ENCODE data around the gene ZNF689.

Gene ZNF689

DNA sequence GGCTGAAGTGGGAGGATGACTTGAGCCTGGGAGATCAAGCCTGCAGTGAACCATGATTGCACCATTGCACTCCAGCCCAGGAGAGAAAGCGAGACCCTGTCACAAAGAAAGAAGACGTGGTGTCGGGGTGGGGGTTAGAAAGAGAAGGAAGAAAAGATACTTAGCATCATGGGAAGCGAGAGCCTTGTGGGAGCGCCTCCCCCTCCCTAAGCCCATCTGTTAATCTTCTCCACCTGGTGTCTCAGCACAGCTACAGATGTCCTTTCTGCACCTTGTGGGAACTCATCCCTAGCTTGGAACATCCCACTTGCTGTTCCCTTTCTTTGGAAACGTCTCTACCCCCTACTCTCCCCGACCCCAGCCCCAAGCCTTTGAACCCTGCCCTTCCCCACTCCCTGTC, 44.7 kb downstream of the ZNF689 start:
- DNase-seq (ENCODE audit: low read depth in 3 of 3) = no peak

DNA sequence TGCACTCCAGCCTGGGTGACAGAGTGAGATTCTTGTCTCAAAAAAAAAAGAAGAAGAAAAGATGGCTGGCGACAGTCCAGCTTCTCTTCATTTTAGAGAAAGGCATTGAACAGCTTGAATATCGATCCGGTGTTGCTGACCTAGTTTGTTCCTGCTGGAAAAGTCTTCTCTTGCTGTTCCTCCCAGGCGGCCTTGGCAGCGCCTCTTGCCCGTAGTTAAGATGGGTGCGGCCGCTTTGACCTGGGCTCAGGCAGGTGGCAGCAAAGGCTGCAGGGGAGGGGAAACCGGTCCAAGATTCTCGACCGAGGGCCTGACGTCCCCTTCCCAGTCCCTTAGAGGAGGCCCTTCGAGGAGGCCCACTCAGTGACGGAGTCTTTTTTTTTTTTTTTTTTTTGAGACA, 48.2 kb downstream of the ZNF689 start:
- DNase-seq (ENCODE audit: low read depth in 3 of 3) = no peak

DNA sequence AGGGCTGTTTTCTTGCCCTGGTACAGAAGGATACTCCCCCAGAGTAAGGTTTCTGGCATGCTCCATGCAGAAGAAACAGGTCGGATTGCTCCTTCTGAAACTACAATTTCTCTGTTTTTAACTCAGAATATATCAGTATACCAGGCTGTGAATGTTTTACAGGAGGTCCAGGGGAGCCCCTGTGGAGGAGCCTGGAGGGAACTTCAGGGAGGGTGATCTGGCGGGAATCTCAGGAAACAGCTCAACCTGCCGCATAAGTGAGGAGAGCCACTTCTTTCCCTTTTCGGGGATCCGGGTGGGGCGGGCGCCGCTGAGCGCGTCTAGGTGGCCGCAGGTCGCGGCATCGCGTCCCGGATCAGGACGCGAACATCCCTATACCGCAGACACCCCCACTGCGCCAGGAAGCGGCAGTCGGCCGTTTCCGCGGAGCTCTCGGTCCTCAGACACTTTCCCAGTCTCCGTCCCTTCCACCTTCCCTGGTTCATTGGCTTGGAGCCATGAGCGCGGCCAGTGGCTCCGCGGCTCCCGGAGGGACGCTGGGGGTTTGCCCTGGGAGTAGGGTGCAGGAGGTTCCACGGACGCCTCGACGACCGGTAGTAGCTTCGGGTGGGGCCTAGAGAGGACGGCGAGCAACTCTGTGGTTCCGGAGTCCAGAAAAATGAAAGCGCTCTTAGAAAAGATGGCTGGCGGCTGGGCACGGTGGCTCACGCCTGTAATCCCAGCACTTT, 48.9 kb downstream of the ZNF689 start:
- no peak for DNase-seq (ENCODE audit: low read depth in 3 of 3)

DNA sequence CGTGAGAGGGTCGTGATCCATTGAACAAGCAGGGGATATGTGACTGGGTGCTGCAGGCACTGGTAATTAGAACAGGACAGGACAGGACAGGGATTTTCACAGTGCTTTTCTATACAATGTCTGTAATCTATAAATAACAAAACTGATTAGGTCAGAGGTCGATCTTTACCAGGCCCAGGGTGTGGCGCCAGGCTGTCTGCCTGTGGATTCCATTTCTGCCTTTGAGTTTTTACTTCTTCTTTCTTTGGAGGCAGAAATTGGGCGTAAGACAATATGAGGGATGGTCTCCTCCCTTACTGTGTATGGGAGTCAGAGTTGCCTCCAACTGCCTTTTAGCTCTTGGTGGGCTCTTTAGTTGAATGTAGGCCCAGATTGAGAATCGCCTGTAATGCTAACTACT, 50.5 kb downstream of the ZNF689 start:
- DNase-seq (ENCODE audit: low read depth in 3 of 3) = no peak

DNA sequence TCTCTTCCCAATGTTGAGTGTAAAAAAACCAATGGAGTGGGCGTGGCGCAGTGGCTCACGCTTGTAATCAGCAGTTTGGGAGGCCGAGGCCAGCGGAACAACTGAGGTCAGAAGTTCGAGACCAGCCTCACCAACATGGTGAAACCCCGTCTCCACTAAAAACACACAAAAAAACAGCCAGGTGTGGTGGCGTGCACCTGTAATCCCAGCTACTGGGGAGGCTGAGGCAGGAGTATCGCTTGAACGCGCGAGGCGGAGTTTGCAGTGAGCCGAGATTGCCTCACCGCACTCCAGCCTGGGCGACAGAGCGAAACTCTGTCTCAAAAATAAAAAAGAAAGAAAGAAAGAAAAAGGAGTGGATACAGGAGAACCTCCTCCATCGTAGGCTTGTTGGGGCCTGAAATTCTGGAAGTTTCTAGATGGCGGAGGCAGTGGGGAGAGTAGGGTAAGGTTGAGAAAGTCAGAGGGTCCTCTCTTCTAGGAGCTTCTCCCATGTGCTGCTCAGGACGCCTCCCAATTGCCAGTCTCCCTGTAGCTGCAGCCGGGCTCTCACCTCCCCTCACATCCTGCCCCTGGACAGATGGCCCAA, 51.3 kb downstream of the ZNF689 start:
- no peak for DNase-seq (ENCODE audit: low read depth in 3 of 3)

DNA sequence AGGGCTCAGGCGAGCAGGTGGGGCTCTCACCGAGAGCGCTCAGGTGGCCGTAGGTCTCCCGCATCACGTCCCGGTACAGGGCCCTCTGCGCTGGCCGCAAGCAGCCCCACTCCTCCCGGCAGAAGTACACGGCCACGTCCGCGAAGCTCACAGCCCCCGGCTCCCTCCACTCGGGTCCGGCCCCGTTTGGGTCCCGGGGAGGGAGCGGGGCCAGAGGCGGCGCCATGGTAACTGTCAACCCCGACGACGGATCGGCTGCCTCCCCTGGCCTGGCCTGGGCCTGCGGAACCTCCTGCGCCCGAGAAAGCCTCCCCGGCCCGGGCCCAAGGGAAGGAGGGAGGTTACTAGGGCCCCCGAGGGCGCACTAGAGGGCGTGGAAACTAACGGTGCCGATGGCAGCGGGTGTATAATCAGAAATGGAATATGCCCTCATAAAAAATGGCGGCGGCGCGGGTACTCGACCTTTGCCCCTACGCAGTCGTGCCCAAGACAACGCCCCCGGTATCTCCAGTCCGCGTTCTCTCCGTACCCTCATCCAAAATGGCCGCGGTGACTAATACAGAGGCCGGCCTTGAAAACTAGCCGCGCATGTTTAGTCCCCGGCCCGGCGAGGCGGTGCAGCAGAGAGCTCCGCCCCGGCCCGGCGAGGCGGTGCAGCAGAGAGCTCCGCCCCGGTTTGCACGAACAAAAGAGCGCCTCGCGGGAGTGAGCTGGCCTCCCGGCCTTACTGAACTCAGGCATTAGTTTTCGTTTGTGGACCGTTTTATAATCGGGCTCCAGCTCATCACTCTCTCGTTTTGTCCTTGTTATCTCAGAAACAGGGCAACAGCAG, 52.0 kb downstream of the ZNF689 start, which contains the start of gene ZNF764:
Gene ZNF764, minus strand, starts transcription at position 418 of the 832 bp plus-strand sequence. Its CDS starts 192 bp downstream, at position 226.
- peak; percentile 91 to 97 (median 95) for DNase-seq (ENCODE audit: low read depth in 3 of 3)

DNA sequence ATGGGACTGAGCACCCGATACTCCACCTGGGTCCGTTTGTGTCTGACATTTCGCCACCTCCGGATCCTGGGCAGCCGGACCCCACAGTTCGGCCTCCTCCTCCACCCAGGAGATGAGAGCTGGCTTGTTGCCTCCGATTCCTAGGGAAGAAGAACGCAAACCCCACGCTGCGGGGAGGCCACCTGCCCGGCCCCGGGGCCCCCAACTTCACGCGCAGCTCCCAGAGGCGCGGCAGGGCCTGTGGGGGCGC, 52.6 kb downstream of the ZNF689 start:
- no peak for DNase-seq (ENCODE audit: low read depth in 3 of 3)

DNA sequence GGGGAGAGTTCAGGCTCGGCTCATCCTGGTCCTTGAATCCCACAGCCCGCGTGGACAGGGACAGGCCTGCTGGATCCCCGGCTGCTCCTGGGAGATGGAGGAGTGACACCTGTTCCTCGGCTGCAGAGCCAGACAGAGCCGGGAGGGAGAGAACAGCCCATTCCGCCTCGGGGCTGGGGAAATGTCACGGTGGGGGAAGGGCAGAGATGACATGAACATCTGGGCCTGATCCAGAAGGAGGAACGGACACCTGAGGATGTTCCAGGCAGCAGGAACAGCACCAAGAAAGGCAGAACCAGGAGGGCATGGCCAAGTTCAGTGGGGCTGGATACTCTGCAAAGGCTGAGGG, 54.1 kb downstream of the ZNF689 start:
- no peak for DNase-seq (ENCODE audit: low read depth in 3 of 3)

DNA sequence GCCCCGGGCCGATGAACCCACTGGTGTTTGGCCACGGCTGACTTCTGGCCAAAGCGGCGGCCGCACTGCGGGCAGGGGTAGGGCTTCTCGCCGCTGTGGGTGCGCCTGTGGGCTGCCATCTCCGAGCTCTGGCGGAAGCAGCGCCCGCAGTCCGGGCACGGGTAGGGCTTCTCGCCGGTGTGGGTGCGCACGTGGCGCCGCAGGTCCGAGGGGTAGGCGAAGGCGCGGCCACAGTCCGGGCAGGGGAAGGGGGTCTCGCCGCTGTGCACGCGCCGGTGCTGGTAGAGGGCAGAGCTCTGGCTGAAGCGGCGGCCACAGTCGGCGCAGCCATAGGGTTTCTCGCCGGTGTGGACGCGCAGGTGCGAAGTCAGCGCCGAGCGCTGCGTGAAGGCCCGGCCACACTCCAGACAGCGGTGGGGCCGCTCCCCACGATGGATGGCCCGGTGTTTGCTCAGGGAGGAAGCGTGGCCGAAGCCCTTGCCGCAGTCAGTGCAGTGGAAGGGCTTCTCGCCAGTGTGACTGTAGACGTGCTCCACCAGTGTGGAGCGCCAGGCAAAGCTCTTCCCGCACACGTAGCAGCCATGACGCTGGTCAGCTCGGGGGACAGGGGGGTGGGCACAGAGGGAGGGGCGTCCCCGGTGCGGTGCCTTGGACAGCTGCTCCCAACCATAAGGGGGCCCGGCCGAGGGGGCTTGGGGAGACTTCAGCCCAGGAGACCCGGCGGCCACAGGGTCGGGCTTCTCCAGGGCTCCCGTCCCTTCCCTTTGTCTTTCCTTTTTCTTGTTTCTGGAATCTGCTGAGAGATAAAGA, 54.7 kb downstream of the ZNF689 start:
- DNase-seq (ENCODE audit: low read depth in 3 of 3) = no peak

DNA sequence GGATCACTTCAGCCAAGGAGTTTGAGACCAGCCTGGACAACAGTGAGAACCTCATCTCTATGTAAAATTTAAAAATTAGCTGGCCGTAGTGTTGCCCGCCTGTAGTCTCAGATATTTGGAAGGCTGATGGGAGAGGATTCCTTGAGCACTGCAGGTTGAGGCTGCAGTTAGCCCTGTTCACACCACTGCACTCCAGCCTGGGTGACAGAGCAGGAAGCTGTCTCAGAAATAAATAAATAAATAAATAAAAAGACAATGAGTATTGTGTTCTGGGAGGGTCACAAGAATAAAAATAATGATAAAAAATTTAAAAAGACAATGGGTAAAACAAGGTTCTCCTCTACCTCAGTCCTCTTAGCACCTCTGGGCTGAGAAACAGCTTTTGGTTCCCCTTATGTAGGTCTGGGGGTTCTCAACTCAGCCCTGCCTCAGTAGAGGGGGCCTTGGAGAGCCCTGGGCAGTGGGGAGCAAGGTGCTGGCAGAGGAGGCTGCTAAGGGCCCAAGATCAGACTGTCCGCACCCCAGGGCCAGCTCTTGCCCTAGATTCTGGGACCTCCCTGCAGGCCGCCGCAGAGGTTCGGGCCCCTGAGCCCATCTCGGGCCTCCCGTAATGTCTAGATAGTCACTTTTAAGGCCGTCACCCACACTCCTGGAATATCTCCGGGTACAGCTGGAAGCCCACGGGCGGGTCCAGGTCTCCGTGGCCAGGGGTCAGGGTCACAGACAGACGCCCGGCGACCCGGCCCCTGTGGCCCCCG, 55.5 kb downstream of the ZNF689 start:
- DNase-seq (ENCODE audit: low read depth in 3 of 3) = no peak

DNA sequence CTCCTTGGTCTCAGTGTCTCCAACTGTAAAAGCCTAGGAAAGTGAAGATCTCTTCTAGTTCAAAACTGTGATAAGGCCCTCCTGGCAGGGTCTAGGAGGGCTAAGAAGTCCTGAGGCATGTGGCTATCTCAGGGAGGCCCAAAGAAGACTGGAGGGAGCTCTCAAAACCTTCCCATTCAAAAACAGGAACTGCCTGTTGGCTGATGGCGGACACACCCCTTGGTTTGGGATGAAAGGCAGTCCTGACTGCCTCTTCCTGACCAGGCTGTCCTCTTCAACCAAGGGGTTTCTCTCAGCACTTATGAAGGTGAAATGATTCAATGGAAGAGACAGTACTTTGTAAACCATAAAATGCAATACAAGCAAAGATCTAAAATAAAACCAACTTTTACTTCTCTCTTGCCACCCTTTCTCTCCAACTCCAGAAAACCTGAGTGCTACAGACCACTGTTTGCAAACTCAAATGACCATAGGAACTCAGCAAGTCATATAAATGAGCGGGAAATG, 56.7 kb downstream of the ZNF689 start:
- DNase-seq (ENCODE audit: low read depth in 3 of 3) = no peak

DNA sequence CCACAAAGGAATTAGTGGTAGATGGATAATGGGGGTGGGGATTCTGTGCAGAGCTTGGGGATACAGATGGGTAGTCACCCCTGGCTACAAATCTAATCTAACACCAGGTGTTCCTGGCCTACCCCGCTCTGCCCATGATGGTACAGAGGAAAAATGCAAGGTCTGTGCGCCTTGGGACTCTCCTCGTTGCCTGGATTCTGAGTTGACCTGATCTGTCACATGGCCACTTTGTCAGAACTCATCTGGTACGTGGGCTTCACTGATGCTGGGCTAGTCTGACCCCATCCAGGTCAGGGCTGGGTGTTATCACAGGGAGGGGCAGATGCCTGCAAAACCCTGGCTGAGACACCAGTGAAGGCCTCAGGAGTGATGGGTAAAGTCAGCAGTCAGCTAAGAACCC, 57.2 kb downstream of the ZNF689 start:
- no peak for DNase-seq (ENCODE audit: low read depth in 3 of 3)

Data from stimulated activated CD4-positive, alpha-beta T cell treated with anti-CD3 and anti-CD28 coated beads, TNF-alpha, amount 100 ng/mL, for 24 hours (primary cell).